Gastroesophageal sphincter (tissue), 4 donors: Measurements from ENCODE around the gene LIX1. TPM values are rescaled to one million over a fixed set of nuclear protein-coding genes. Genes with fewer than 3 reads are reported as not detected.
A peak's percentile ranks its signal among the peaks of the same experiment; 100 is the strongest.

Experiments
- ATAC-seq: fragments of 150-250 bp; one replicate; pipeline ENCODE4 v1.9.1; 2016; ENCODE audit warnings: mild to moderate bottlenecking, moderate library complexity
- H3K27ac ChIP-seq, 4 donors: fragments of 200-600 bp; sonication (generic) in 3 of 4; 1 replicate in 3 of 4; 2 replicates in 1 of 4; pipeline ENCODE4 v1.5.1; 2016 to 2019
- H3K27me3 ChIP-seq: fragments of 200-600 bp; sonication (generic); one replicate; pipeline ENCODE4 v1.5.1; 2019
- H3K36me3 ChIP-seq, 2 donors: fragments of 200-600 bp; sonication (generic); one replicate each; pipeline ENCODE4 v1.5.1; 2019; ENCODE audit warnings: control low read depth in 1 of 2
- H3K4me1 ChIP-seq, 3 donors: fragments of 200-600 bp; sonication (generic); 1 replicate in 2 of 3; 2 replicates in 1 of 3; pipeline ENCODE4 v1.5.1; 2016 to 2019; ENCODE audit warnings: control low read depth in 2 of 3
- H3K4me3 ChIP-seq, 2 donors: fragments of 200-600 bp; sonication (generic); one replicate each; pipeline ENCODE4 v1.5.1; 2019; ENCODE audit warnings: mild to moderate bottlenecking in 1 of 2, moderate library complexity in 1 of 2
- H3K9me3 ChIP-seq, 3 donors: fragments of 200-600 bp; sonication (generic); one replicate each; pipeline ENCODE4 v1.5.1; 2017 to 2019; ENCODE audit warnings: control low read depth in 2 of 3
- CTCF ChIP-seq, 4 experiments: fragments of 200-600 bp in 2 of 4; fragments of 450-650 bp in 2 of 4; sonication (generic) in 1 of 4; IDR thresholded peaks; one replicate each; pipeline ENCODE4 v1.5.1; 2017 to 2019; ENCODE audit warnings: antibody characterized with exemption in 4 of 4, mild to moderate bottlenecking in 2 of 4, moderate library complexity in 2 of 4
- EP300 ChIP-seq: sonication (generic); formaldehyde crosslinking; IDR thresholded peaks from one replicate; pipeline ENCODE4 v1.6.1; 2017; ENCODE audit warnings: antibody characterized with exemption, mild to moderate bottlenecking
- POLR2A ChIP-seq, 2 donors: fragments of 450-650 bp; IDR thresholded peaks; one replicate each; pipeline ENCODE4 v1.6.1; 2017; ENCODE audit warnings: antibody characterized with exemption in 2 of 2, mild to moderate bottlenecking in 2 of 2, moderate library complexity in 1 of 2
- POLR2AphosphoS5 ChIP-seq: sonication (generic); formaldehyde crosslinking; IDR thresholded peaks from one replicate; pipeline ENCODE4 v1.6.1; 2017; ENCODE audit warnings: antibody characterized with exemption
- WGBS, 2 donors: methylation state at CpG; one replicate each; pipeline ENCODE4 v1.1.5; 2018; ENCODE audit warnings: low coverage in 1 of 2; 5-methylcytosine and 5-hydroxymethylcytosine counted together
- total RNA-seq, 4 donors: library from RNA; depleted of rRNA; stranded (reverse); fragments of >200 nt; gene quantifications; one replicate each; pipeline ENCODE4 v1.1.0, GENCODE V29; 2016

The LIX1 gene
- total RNA-seq, 4 donors from 2014 or later, result 0.08 to 1.1 (median 0.67) TPM; not detected in 1

GRCh38 chr5:97167435-97167834 is 25.0 kb upstream of the LIX1 start:
- TF ChIP-seq POLR2AphosphoS5 (no peak), CTCF (IDR thresholded peaks at IDR 0.05) (no peak), EP300 (no peak), POLR2A (IDR thresholded peaks at IDR 0.05) (no peak)
- no peak overlapping the region for H3K27ac ChIP-seq
- 58 to 64% methylated on average over 6 of the region's 6 CpGs for WGBS, 2 donors
- H3K36me3 ChIP-seq, result peaks cover 0 to 92% of the 10 kb centered on the region in 2 donors
- no peaks in the 10 kb centered on the region for H3K9me3 ChIP-seq
- H3K4me1 ChIP-seq, result no peaks in the 10 kb centered on the region
- H3K27me3 ChIP-seq, result no peaks in the 10 kb centered on the region
- H3K4me3 ChIP-seq, result no peak overlapping the region
- ATAC-seq, result no peak

DNA sequence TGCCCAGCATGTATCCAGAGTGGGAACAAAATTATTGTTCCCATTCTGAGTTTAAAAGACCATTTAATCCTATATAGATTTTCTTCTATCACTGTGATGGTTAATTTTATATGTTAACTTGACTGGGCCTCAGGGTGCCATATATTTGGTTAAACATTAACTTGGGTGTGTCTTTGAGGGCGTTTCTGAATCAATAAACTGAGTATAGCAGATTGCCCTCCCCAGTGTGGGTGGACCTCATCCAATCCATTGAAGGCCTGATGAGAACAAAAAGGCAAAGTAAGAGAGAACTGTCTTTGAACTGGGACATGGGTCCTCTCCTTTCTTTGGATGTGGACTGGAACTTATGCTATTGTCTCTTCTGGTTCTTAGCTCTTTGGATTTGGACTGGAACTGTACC is 23.3 kb upstream of the LIX1 start:
- peak overlapping the region in 1 of 4 donors; percentile 12 for H3K27ac ChIP-seq
- no peaks in the 10 kb centered on the region for H3K9me3 ChIP-seq
- H3K27me3 ChIP-seq, result no peaks in the 10 kb centered on the region
- peaks cover 0 to 87% of the 10 kb centered on the region in 2 donors for H3K36me3 ChIP-seq
- no peak for TF ChIP-seq POLR2AphosphoS5
- no peak for TF ChIP-seq POLR2A (IDR thresholded peaks at IDR 0.05)
- TF ChIP-seq EP300, result no peak
- no peak for TF ChIP-seq CTCF (IDR thresholded peaks at IDR 0.05)
- H3K4me3 ChIP-seq, result no peak overlapping the region
- H3K4me1 ChIP-seq, result no peaks in the 10 kb centered on the region
- WGBS, 2 donors, result 33% methylated on average over 1 of the region's 1 CpG; no CpG with 5 or more reads in 1 of the 2 donors
- ATAC-seq, result no peak

GRCh38 chr5:97164846-97165245 is 22.4 kb upstream of the LIX1 start:
- Histone ChIP-seq H3K36me3 (peaks cover 0 to 87% of the 10 kb centered on the region in 2 donors), H3K4me1 (no peaks in the 10 kb centered on the region), H3K4me3 (no peak overlapping the region), H3K27me3 (no peaks in the 10 kb centered on the region), H3K27ac (peak overlapping the region in 1 of 4 donors; percentile 8), H3K9me3 (no peaks in the 10 kb centered on the region)
- no peak for TF ChIP-seq POLR2AphosphoS5
- TF ChIP-seq POLR2A (IDR thresholded peaks at IDR 0.05), result no peak
- no peak for TF ChIP-seq EP300
- no peak for TF ChIP-seq CTCF (IDR thresholded peaks at IDR 0.05)
- ATAC-seq, result no peak

DNA sequence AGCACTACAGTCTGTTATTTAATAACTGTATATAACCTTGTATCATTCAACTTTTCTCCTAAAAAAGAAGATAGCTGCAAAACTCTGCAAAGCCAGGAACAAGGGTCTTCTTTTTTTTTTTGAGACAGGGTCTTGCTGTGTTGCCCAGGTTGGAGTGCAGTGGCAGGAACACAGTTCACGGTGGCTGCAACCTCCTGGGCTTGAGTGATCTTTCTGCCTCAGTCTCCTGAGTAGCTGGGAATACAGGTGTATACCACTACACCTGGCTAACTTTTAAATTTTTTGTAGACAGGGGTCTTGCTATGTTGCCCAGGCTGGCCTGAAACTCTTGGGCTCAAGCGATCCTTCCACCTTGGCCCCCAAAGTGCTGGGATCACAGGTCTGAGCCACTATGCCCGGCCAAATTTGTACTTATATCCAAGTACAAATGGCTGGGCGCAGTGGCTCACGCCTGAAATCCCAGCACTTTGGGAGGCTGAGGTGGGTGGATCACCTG is 21.4 kb upstream of the LIX1 start:
- Histone ChIP-seq H3K4me3 (no peak overlapping the region), H3K36me3 (peaks cover 0 to 85% of the 10 kb centered on the region in 2 donors), H3K27me3 (no peaks in the 10 kb centered on the region), H3K27ac (no peak overlapping the region), H3K4me1 (no peaks in the 10 kb centered on the region), H3K9me3 (no peaks in the 10 kb centered on the region)
- 85% methylated on average over 5 of the region's 5 CpGs; no CpG with 5 or more reads in 1 of the 2 donors for WGBS, 2 donors
- TF ChIP-seq POLR2A (IDR thresholded peaks at IDR 0.05) (no peak), POLR2AphosphoS5 (no peak), CTCF (IDR thresholded peaks at IDR 0.05) (no peak), EP300 (no peak)
- no peak for ATAC-seq

DNA sequence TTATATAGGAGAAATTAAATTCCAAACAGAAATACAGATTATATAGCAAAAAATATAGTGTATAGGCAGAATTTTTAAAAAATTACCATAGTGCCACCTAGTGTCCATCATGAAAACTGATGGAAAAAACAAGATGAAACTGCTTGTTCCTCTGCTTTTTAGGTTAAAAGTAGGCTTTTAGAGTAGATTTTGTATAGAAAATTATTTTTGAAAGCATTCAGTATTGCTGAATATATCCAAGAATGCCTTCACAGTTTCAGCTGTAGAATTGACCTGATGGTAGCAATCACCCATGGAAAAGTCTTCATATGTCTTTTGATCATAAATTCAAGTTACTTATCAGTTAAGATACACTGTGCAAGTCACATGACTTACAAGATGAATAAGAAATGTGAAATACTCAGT is 21.0 kb upstream of the LIX1 start:
- no peaks in the 10 kb centered on the region for H3K27me3 ChIP-seq
- H3K4me3 ChIP-seq, result no peak overlapping the region
- TF ChIP-seq EP300 (no peak), POLR2AphosphoS5 (no peak), CTCF (IDR thresholded peaks at IDR 0.05) (peak; percentile 28 to 60 (median 48)), POLR2A (IDR thresholded peaks at IDR 0.05) (no peak)
- ATAC-seq, result no peak
- peaks cover 0 to 84% of the 10 kb centered on the region in 2 donors for H3K36me3 ChIP-seq
- H3K9me3 ChIP-seq, result no peaks in the 10 kb centered on the region
- H3K4me1 ChIP-seq, result no peaks in the 10 kb centered on the region
- H3K27ac ChIP-seq, result no peak overlapping the region
